ENCODE results near the gene MYO18B.

MYO18B gene

GRCh38 chr22:25781801-25782200 is 39.8 kb downstream of the MYO18B start:
- DNase-seq, result no peak

GRCh38 chr22:25782831-25783230 is 40.8 kb downstream of the MYO18B start:
- no peak for DNase-seq

- DNase-seq, result no peak
Measured at GRCh38 chr22:25783856-25784255, 41.9 kb downstream of the MYO18B start.

GRCh38 chr22:25786165-25786564 is 44.2 kb downstream of the MYO18B start:
- DNase-seq, result no peak

- DNase-seq, result no peak
Measured at GRCh38 chr22:25791556-25791955, 49.6 kb downstream of the MYO18B start.

GRCh38 chr22:25795478-25795877 is 53.5 kb downstream of the MYO18B start:
- DNase-seq, result no peak

GRCh38 chr22:25797498-25798290 is 55.7 kb downstream of the MYO18B start:
- no peak for DNase-seq

GRCh38 chr22:25800766-25801165 is 58.8 kb downstream of the MYO18B start:
- no peak for DNase-seq

- no peak for DNase-seq
Measured at GRCh38 chr22:25802018-25802417, 60.0 kb downstream of the MYO18B start.

- DNase-seq, result no peak
Measured at GRCh38 chr22:25804676-25805075, 62.7 kb downstream of the MYO18B start.

GRCh38 chr22:25806579-25806978 is 64.6 kb downstream of the MYO18B start:
- no peak for DNase-seq

GRCh38 chr22:25814685-25815084 is 72.7 kb downstream of the MYO18B start:
- DNase-seq, result no peak

- no peak for DNase-seq
Measured at GRCh38 chr22:25815561-25815960, 73.6 kb downstream of the MYO18B start.

GRCh38 chr22:25816522-25817059 is 74.6 kb downstream of the MYO18B start:
- DNase-seq, result no peak

GRCh38 chr22:25817092-25817943 is 75.3 kb downstream of the MYO18B start:
- no peak for DNase-seq

GRCh38 chr22:25818541-25818940 is 76.6 kb downstream of the MYO18B start:
- DNase-seq, result no peak

GRCh38 chr22:25822344-25822743 is 80.4 kb downstream of the MYO18B start:
- no peak for DNase-seq

- no peak for DNase-seq
Measured at GRCh38 chr22:25823276-25823675, 81.3 kb downstream of the MYO18B start.

- no peak for DNase-seq
Measured at GRCh38 chr22:25824828-25825423, 82.9 kb downstream of the MYO18B start.

- no peak for DNase-seq
Measured at GRCh38 chr22:25827415-25827814, 85.4 kb downstream of the MYO18B start.

- no peak for DNase-seq
Measured at GRCh38 chr22:25828422-25828821, 86.4 kb downstream of the MYO18B start.

- no peak for DNase-seq
Measured at GRCh38 chr22:25829237-25829636, 87.2 kb downstream of the MYO18B start.
